ENCODE measurements around the gene CCNE1. TPM values are rescaled to one million over a fixed set of nuclear protein-coding genes. Genes with fewer than 3 reads are reported as not detected.
A peak's percentile ranks its signal among the peaks of the same experiment; 100 is the strongest.

The CCNE1 gene
- total RNA-seq, 1 experiment from 2014 or later = 33.2 TPM

GRCh38 chr19:29841209-29841558 is 29.4 kb downstream of the CCNE1 start:
- Mint-ChIP-seq H3K27ac (ENCODE audit: unreplicated experiment) (peak overlapping the region; percentile 69), H3K27me3 (ENCODE audit: insufficient read depth, unreplicated experiment) (no peaks in the 10 kb centered on the region), H3K4me1 (ENCODE audit: low read depth, unreplicated experiment) (peaks cover 23% of the 10 kb centered on the region), H3K9me3 (ENCODE audit: unreplicated experiment) (no peaks in the 10 kb centered on the region), H3K4me3 (ENCODE audit: unreplicated experiment) (peak overlapping the region; percentile 9), H3K36me3 (ENCODE audit: insufficient read depth, unreplicated experiment) (peaks cover 8% of the 10 kb centered on the region)
- Histone ChIP-seq H3K36me3 (ENCODE audit: control insufficient read depth, insufficient read depth, low read length) (no peaks in the 10 kb centered on the region), H3K4me1 (peaks cover 37% of the 10 kb centered on the region), H3K4me3 (ENCODE audit: low read depth, low read length) (no peak overlapping the region), H3K9me3 (no peaks in the 10 kb centered on the region), H3K27me3 (replicated peaks; ENCODE audit: control insufficient read depth, insufficient read depth, low read length) (no peaks in the 10 kb centered on the region)
- DNase-seq = peak in 1 of 2 experiments; percentile 67
- ChIA-PET CTCF (interaction anchor here (1.6 kb wide), 1 partner anchor 17 kb away, joined by 4 read pairs; no protein-coding TSS in a partner anchor), POLR2A (no interaction called here)
- intact Hi-C loops (cut with micrococcal nuclease; ENCODE audit: unreplicated experiment) = no loop called here
- BruUV-seq (replicated peaks) = no TSS peak
- TF ChIP-seq CTCF (IDR thresholded peaks at IDR 0.05; ENCODE audit: insufficient read depth in 1 of 2, low read depth in 1 of 2, low read length in 1 of 2, severe bottlenecking in 1 of 2, unreplicated experiment in 1 of 2) = no peak

- Mint-ChIP-seq H3K9me3 (ENCODE audit: unreplicated experiment) (no peaks in the 10 kb centered on the region), H3K27me3 (ENCODE audit: insufficient read depth, unreplicated experiment) (no peaks in the 10 kb centered on the region), H3K36me3 (ENCODE audit: insufficient read depth, unreplicated experiment) (peaks cover 8% of the 10 kb centered on the region), H3K4me3 (ENCODE audit: unreplicated experiment) (peak overlapping the region; percentile 9), H3K27ac (ENCODE audit: unreplicated experiment) (peak overlapping the region; percentile 69), H3K4me1 (ENCODE audit: low read depth, unreplicated experiment) (peaks cover 24% of the 10 kb centered on the region)
- ChIA-PET CTCF (interaction anchor here (1.6 kb wide), 1 partner anchor 17 kb away, joined by 4 read pairs; no protein-coding TSS in a partner anchor), POLR2A (no interaction called here)
- Histone ChIP-seq H3K4me1 (peaks cover 37% of the 10 kb centered on the region), H3K36me3 (ENCODE audit: control insufficient read depth, insufficient read depth, low read length) (no peaks in the 10 kb centered on the region), H3K9me3 (no peaks in the 10 kb centered on the region), H3K4me3 (ENCODE audit: low read depth, low read length) (no peak overlapping the region), H3K27me3 (replicated peaks; ENCODE audit: control insufficient read depth, insufficient read depth, low read length) (no peaks in the 10 kb centered on the region)
- intact Hi-C loops (cut with micrococcal nuclease; ENCODE audit: unreplicated experiment) = no loop called here
- no TSS peak for BruUV-seq (replicated peaks)
- peak; percentile 69 to 88 for DNase-seq
- no peak for TF ChIP-seq CTCF (IDR thresholded peaks at IDR 0.05; ENCODE audit: insufficient read depth in 1 of 2, low read depth in 1 of 2, low read length in 1 of 2, severe bottlenecking in 1 of 2, unreplicated experiment in 1 of 2)
Observed at GRCh38 chr19:29841559-29842367, 30.0 kb downstream of the CCNE1 start.

- BruUV-seq (replicated peaks) = no TSS peak
- H3K4me3 Mint-ChIP-seq (ENCODE audit: unreplicated experiment) = peak overlapping the region; percentile 22
- Histone ChIP-seq H3K9me3 (no peaks in the 10 kb centered on the region), H3K36me3 (ENCODE audit: control insufficient read depth, insufficient read depth, low read length) (no peaks in the 10 kb centered on the region), H3K4me1 (peaks cover 35% of the 10 kb centered on the region), H3K27me3 (replicated peaks; ENCODE audit: control insufficient read depth, insufficient read depth, low read length) (no peaks in the 10 kb centered on the region), H3K4me3 (ENCODE audit: low read depth, low read length) (no peak overlapping the region)
- POLR2A ChIA-PET = no interaction called here
- intact Hi-C loops (cut with micrococcal nuclease; ENCODE audit: unreplicated experiment) = no loop called here
- no peak for TF ChIP-seq CTCF (IDR thresholded peaks at IDR 0.05; ENCODE audit: insufficient read depth in 1 of 2, low read depth in 1 of 2, low read length in 1 of 2, severe bottlenecking in 1 of 2, unreplicated experiment in 1 of 2)
- H3K27ac Mint-ChIP-seq (ENCODE audit: unreplicated experiment) = no peak overlapping the region
- H3K36me3 Mint-ChIP-seq (ENCODE audit: insufficient read depth, unreplicated experiment) = peaks cover 8% of the 10 kb centered on the region
- DNase-seq = no peak
- H3K9me3 Mint-ChIP-seq (ENCODE audit: unreplicated experiment) = no peaks in the 10 kb centered on the region
- peaks cover 24% of the 10 kb centered on the region for H3K4me1 Mint-ChIP-seq (ENCODE audit: low read depth, unreplicated experiment)
- no peaks in the 10 kb centered on the region for H3K27me3 Mint-ChIP-seq (ENCODE audit: insufficient read depth, unreplicated experiment)
- CTCF ChIA-PET = no interaction called here
Observed at GRCh38 chr19:29842471-29843179, 30.8 kb downstream of the CCNE1 start.
